Right lobe of liver (tissue), 4 donors: ENCODE data around the gene SSTR5.

ENCODE experiments used
- POLR2A ChIP-seq: fragments of 450-650 bp; IDR thresholded peaks from one replicate; pipeline ENCODE4 v1.6.1; 2017; ENCODE audit warnings: antibody characterized with exemption, mild to moderate bottlenecking
- TF ChIP-seq, protein P1 (sequence below), 4 donors: fragments of 200-600 bp in 3 of 4; fragments of 450-650 bp in 1 of 4; IDR thresholded peaks; one replicate each; pipeline versions ENCODE4 v1.5.1 to v1.8.0; 2016 to 2022; ENCODE audit warnings: antibody characterized with exemption in 4 of 4, mild to moderate bottlenecking in 2 of 4
- donor health status: DM: no; HTN: no; CAD: no.
- donor health status: DM: no; HTN: no; CAD: no.
- donor health status: DM: no; HTN: yes; CAD: no.

DNA sequence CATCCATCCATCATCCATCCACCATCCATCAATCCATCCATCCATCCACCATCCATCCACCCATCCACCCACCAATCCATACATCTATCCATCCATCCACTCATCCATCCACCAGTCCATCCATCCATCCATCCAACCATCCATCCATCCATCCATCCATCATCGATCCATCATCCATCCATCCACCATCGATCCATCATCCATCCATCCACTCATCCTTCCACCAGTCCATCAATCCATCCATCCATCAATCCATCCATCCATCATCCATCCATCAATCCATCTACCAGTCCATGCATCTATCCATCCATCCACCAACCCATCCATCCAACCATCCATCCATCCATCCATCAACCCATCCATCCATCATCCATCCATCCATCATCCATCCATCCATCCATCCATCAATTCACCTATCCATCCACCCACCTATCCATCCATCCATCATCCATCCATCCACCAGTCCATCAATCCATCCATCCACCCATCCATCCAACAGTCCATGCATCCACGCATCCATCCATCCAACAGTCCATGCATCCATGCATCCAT lies 39.3 kb upstream of the SSTR5 start:
- TF ChIP-seq, protein P1, sequence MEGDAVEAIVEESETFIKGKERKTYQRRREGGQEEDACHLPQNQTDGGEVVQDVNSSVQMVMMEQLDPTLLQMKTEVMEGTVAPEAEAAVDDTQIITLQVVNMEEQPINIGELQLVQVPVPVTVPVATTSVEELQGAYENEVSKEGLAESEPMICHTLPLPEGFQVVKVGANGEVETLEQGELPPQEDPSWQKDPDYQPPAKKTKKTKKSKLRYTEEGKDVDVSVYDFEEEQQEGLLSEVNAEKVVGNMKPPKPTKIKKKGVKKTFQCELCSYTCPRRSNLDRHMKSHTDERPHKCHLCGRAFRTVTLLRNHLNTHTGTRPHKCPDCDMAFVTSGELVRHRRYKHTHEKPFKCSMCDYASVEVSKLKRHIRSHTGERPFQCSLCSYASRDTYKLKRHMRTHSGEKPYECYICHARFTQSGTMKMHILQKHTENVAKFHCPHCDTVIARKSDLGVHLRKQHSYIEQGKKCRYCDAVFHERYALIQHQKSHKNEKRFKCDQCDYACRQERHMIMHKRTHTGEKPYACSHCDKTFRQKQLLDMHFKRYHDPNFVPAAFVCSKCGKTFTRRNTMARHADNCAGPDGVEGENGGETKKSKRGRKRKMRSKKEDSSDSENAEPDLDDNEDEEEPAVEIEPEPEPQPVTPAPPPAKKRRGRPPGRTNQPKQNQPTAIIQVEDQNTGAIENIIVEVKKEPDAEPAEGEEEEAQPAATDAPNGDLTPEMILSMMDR (IDR thresholded peaks at IDR 0.05) = no peak
- no peak for TF ChIP-seq POLR2A
